Endothelial cell of umbilical vein (primary cell): Measurements from ENCODE around the gene KIAA1671. TPM values are rescaled to one million over a fixed set of nuclear protein-coding genes. Genes with fewer than 3 reads are reported as not detected.

Experiments
- BruUV-seq: library from RNA; stranded (reverse); fragments of 400-500 nt; replicated peaks from 2 replicates; lab custom pipeline; 2021; lab: Mats Ljungman, UMichigan
- CTCF ChIA-PET: fragments of 300-600, 350-600 bp; sonication (Branson Sonifier 250); formaldehyde crosslinking; loops from one replicate; lab custom pipeline; 2021; ENCODE audit warnings: antibody characterized with exemption, inconsistent platforms; lab: Charles Lee
- POLR2A ChIA-PET: fragments of 300-600, 350-600 bp; sonication (Branson Sonifier 250); formaldehyde crosslinking; loops from one replicate; lab custom pipeline; 2021; ENCODE audit warnings: antibody characterized with exemption, inconsistent platforms; lab: Charles Lee
- DNase-seq: peaks from one replicate; pipeline ENCODE4 v3.0.0-alpha.2; 2011; ENCODE audit warnings: low read depth, low spot score
- FAIRE-seq: peaks from 2 replicates; lab custom pipeline; 2011; peaks lifted over from hg19 to GRCh38; lab: Jason Lieb, UNC
- H2AFZ ChIP-seq: 2 replicates; pipeline ENCODE4 v1.6.0; 2012; ENCODE audit warnings: low read depth, low read length, control low read depth, inconsistent platforms
- H3K27ac ChIP-seq: 2 replicates; pipeline ENCODE4 v1.5.1; 2011; ENCODE audit warnings: low read depth, mild to moderate bottlenecking, control low read depth, low read length, moderate library complexity; ENCODE audit not compliant: insufficient read depth
- H3K27me3 ChIP-seq, 2 experiments: 2 replicates each; pipeline versions ENCODE4 v1.6.0 to v1.6.1; 2011; ENCODE audit warnings: low read length in 2 of 2, mixed read lengths in 1 of 2; ENCODE audit not compliant: control insufficient read depth in 2 of 2, insufficient read depth in 2 of 2
- H3K36me3 ChIP-seq, 2 experiments: 2 replicates in 1 of 2; 3 replicates in 1 of 2; pipeline ENCODE4 v1.5.1; 2011; ENCODE audit warnings: low read length in 2 of 2, mild to moderate bottlenecking in 1 of 2, moderate library complexity in 1 of 2; ENCODE audit not compliant: control insufficient read depth in 2 of 2, insufficient read depth in 2 of 2; ENCODE audit errors: extremely low read depth in 1 of 2
- H3K4me1 ChIP-seq: 3 replicates; pipeline ENCODE4 v1.5.1; 2011; ENCODE audit warnings: mild to moderate bottlenecking, low read length; ENCODE audit not compliant: control insufficient read depth, insufficient read depth; ENCODE audit errors: extremely low read depth
- H3K4me2 ChIP-seq: 2 replicates; pipeline ENCODE4 v1.6.1; 2011; ENCODE audit warnings: low read length, control low read depth, mixed read lengths; ENCODE audit not compliant: insufficient read depth
- H3K4me3 ChIP-seq, 3 experiments: fragments of 200-600 bp in 1 of 3; sonication (generic), shearing (Covaris generic) in 1 of 3; replicated peaks in 1 of 3; 2 replicates each; pipeline ENCODE4 v1.5.1; 2011 to 2016; ENCODE audit warnings: control low read depth in 3 of 3, low read length in 3 of 3, mild to moderate bottlenecking in 2 of 3, inconsistent platforms in 1 of 3, low read depth in 1 of 3, moderate library complexity in 1 of 3; ENCODE audit not compliant: insufficient read depth in 1 of 3
- H3K79me2 ChIP-seq: 2 replicates; pipeline ENCODE4 v1.6.0; 2012; ENCODE audit warnings: low read length, inconsistent platforms; ENCODE audit not compliant: control insufficient read depth, insufficient read depth
- H3K9ac ChIP-seq: replicated peaks from 2 replicates; pipeline ENCODE3; 2011; ENCODE audit warnings: low read length, control low read depth; ENCODE audit not compliant: insufficient read depth; ENCODE audit errors: extremely low read depth
- H3K9me1 ChIP-seq: replicated peaks from 3 replicates; pipeline ENCODE4 v1.6.0; 2011; ENCODE audit warnings: mild to moderate bottlenecking, low read length; ENCODE audit not compliant: control insufficient read depth, insufficient read depth; ENCODE audit errors: extremely low read depth
- H3K9me3 ChIP-seq: replicated peaks from 2 replicates; pipeline ENCODE4 v1.5.1; 2012; ENCODE audit warnings: low read length, inconsistent platforms; ENCODE audit not compliant: control insufficient read depth, insufficient read depth
- H4K20me1 ChIP-seq: replicated peaks from 2 replicates; pipeline ENCODE3; 2011; ENCODE audit warnings: mild to moderate bottlenecking, low read length; ENCODE audit not compliant: control insufficient read depth, insufficient read depth; ENCODE audit errors: extremely low read depth
- EZH2 ChIP-seq: IDR thresholded peaks from 2 replicates; pipeline ENCODE4 v1.6.1; 2012; ENCODE audit warnings: borderline replicate concordance, low read depth, mild to moderate bottlenecking, moderate library complexity, low read length, inconsistent platforms; ENCODE audit not compliant: severe bottlenecking
- FOS ChIP-seq: IDR thresholded peaks from 2 replicates; pipeline ENCODE4 v1.6.1; 2011; ENCODE audit warnings: mild to moderate bottlenecking, low read length, moderate library complexity, borderline replicate concordance; ENCODE audit not compliant: insufficient read depth
- GATA2 ChIP-seq: IDR thresholded peaks from 2 replicates; pipeline ENCODE4 v1.7.0; 2011; ENCODE audit warnings: low read depth, mild to moderate bottlenecking, moderate library complexity, mixed read lengths, low read length; ENCODE audit not compliant: insufficient read length, insufficient read depth
- JUN ChIP-seq: IDR thresholded peaks from 2 replicates; pipeline ENCODE4 v1.6.1; 2011; ENCODE audit warnings: borderline replicate concordance, low read depth; ENCODE audit not compliant: insufficient read length, insufficient read depth
- MYC ChIP-seq: IDR thresholded peaks from one replicate; pipeline ENCODE4 v1.6.1; 2011; ENCODE audit warnings: mild to moderate bottlenecking, low read depth, low read length
- POLR2A ChIP-seq: IDR thresholded peaks from 2 replicates; pipeline ENCODE4 v1.6.1; 2012; ENCODE audit warnings: low read depth, mild to moderate bottlenecking, control low read depth, low read length
- POLR2AphosphoS5 ChIP-seq: IDR thresholded peaks from 2 replicates; pipeline ENCODE4 v1.6.1; 2012; ENCODE audit warnings: low read depth, mild to moderate bottlenecking, control low read depth, low read length, moderate library complexity; ENCODE audit not compliant: insufficient read depth
- dilution Hi-C: fragments of 300-500 bp; cut with MboI; formaldehyde crosslinking; loops from one replicate; pipeline ENCODE4 v1.15.0; 2019; ENCODE audit warnings: low sequenced_read_pairs; ENCODE audit not compliant: extremely low pct_ligation_motif_present
- intact Hi-C: fragments of 100-400 bp; cut with micrococcal nuclease; formaldehyde crosslinking; loops from one replicate; pipeline ENCODE4 v1.10.0; 2022
- polyA plus RNA-seq, 4 experiments: library from polyadenylated mRNA; depleted of rRNA in 3 of 4; stranded (reverse) in 3 of 4; unstranded in 1 of 4; fragments of >200 nt; gene quantifications; 2 replicates each; pipeline versions ENCODE4 v1.2.1 to v1.2.3, GENCODE V29; 2011 to 2012; ENCODE audit warnings: missing spikeins in 1 of 4
- total RNA-seq: library from RNA; stranded (reverse); gene quantifications from 2 replicates; pipeline ENCODE4 v1.2.3, GENCODE V29; 2021
- TF ChIP-seq, protein P1 (sequence below), 2 donors: IDR thresholded peaks; 1 replicate in 1 of 2; 2 replicates in 1 of 2; pipeline ENCODE4 v1.5.1; 2011; ENCODE audit warnings: low read length in 2 of 2, mild to moderate bottlenecking in 2 of 2, moderate library complexity in 2 of 2, control low read depth in 1 of 2, inconsistent platforms in 1 of 2, low read depth in 1 of 2; ENCODE audit not compliant: insufficient read depth in 1 of 2; ENCODE audit errors: extremely low read depth in 1 of 2
- TF ChIP-seq, protein P2 (sequence below): IDR thresholded peaks from 2 replicates; pipeline ENCODE4 v1.6.1; 2011; ENCODE audit not compliant: insufficient read depth, insufficient read length

Gene KIAA1671
- total and polyA plus RNA-seq, 2 donors (not counting 3 experiments of a cell fraction or from before 2014, with no cell fraction given), result 23.1 to 85.1 TPM

DNA sequence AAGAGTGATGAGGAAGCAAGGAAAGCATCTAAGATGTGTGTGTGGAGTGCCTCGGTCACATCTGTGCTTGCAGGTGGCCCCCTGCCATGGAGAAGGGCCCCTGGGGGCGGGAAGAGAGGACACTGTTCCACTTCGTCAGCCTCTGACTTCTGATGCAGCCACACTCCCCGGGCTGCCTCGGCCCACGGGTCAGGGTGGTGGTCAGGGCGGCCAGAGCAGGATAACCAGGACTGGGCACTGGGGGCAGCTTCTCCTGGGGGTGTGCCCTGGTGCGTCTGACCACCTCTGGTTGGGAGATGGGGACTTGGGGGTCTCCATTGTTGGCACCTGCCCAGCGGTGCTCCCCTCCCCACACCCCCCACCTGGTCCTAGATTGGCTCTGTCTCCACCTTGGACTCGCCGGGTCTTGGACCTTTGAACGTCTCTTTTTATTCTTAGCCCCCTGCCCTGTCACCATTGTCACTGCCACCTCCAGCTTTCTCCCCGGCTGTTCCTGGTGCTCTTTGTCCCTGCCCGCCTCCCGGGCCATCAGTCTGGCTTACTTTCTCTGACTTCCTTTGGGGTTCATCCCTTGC is 114.4 kb downstream of the KIAA1671 start:
- Histone ChIP-seq H3K79me2 (no peaks in the 10 kb centered on the region), H3K36me3 (no peaks in the 10 kb centered on the region), H3K4me3 (no peak overlapping the region), H4K20me1 (no peaks in the 10 kb centered on the region), H3K27me3 (no peaks in the 10 kb centered on the region), H3K4me2 (no peak overlapping the region), H3K4me1 (peaks cover 7% of the 10 kb centered on the region), H3K27ac (no peak overlapping the region), H2AFZ (no peak overlapping the region), H3K9me3 (no peaks in the 10 kb centered on the region), H3K9me1 (no peaks in the 10 kb centered on the region), H3K9ac (no peak overlapping the region)
- DNase-seq (no peak), FAIRE-seq (no peak)
- BruUV-seq, result no TSS peak
- intact Hi-C loops, result no loop called here
- dilution Hi-C loops, result no loop called here
- CTCF ChIA-PET, result interaction anchor here (1.5 kb wide), 1 partner anchor 18 kb away, joined by 4 read pairs; no protein-coding TSS in a partner anchor
- POLR2A ChIA-PET, result no interaction called here
- TF ChIP-seq EZH2 (no peak), MYC (no peak), JUN (no peak), FOS (no peak), GATA2 (no peak), POLR2AphosphoS5 (no peak), POLR2A (no peak)
- TF ChIP-seq, protein P1, sequence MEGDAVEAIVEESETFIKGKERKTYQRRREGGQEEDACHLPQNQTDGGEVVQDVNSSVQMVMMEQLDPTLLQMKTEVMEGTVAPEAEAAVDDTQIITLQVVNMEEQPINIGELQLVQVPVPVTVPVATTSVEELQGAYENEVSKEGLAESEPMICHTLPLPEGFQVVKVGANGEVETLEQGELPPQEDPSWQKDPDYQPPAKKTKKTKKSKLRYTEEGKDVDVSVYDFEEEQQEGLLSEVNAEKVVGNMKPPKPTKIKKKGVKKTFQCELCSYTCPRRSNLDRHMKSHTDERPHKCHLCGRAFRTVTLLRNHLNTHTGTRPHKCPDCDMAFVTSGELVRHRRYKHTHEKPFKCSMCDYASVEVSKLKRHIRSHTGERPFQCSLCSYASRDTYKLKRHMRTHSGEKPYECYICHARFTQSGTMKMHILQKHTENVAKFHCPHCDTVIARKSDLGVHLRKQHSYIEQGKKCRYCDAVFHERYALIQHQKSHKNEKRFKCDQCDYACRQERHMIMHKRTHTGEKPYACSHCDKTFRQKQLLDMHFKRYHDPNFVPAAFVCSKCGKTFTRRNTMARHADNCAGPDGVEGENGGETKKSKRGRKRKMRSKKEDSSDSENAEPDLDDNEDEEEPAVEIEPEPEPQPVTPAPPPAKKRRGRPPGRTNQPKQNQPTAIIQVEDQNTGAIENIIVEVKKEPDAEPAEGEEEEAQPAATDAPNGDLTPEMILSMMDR (IDR thresholded peaks at IDR 0.05; ENCODE audit: extremely low read depth in 1 of 2, insufficient read depth in 1 of 2, low read depth in 1 of 2, low read length in 2 of 2), result no peak
- TF ChIP-seq, protein P2, sequence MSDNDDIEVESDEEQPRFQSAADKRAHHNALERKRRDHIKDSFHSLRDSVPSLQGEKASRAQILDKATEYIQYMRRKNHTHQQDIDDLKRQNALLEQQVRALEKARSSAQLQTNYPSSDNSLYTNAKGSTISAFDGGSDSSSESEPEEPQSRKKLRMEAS, result no peak
